H9 (cell line): ENCODE measurements around the gene OR51A7. TPM values are rescaled to one million over a fixed set of nuclear protein-coding genes. Genes with fewer than 3 reads are reported as not detected.

Experiments
- DNase-seq: peaks from one replicate; pipeline ENCODE4 v3.0.0-alpha.2; 2017
- H2AFZ ChIP-seq: one replicate; pipeline ENCODE4 v1.6.1; 2013; ENCODE audit warnings: mild to moderate bottlenecking, low read length, control low read depth, moderate library complexity
- H2AK5ac ChIP-seq: 2 replicates; pipeline ENCODE4 v1.6.1; 2013; ENCODE audit warnings: low read length, control low read depth, mixed read lengths; ENCODE audit not compliant: insufficient read length
- H2BK120ac ChIP-seq: one replicate; pipeline ENCODE4 v1.6.1; 2013; ENCODE audit warnings: low read depth, mild to moderate bottlenecking, low read length, control low read depth, inconsistent platforms; ENCODE audit not compliant: poor library complexity, severe bottlenecking
- H2BK12ac ChIP-seq: 2 replicates; pipeline ENCODE4 v1.6.1; 2013; ENCODE audit warnings: low read length, control low read depth, mixed read lengths, low read depth; ENCODE audit not compliant: insufficient read length
- H2BK15ac ChIP-seq: 2 replicates; pipeline ENCODE4 v1.6.1; 2013; ENCODE audit warnings: low read depth, low read length, control low read depth
- H2BK20ac ChIP-seq: one replicate; pipeline ENCODE4 v1.6.1; 2013; ENCODE audit warnings: low read depth, mild to moderate bottlenecking, low read length, control low read depth, inconsistent platforms; ENCODE audit not compliant: poor library complexity, severe bottlenecking
- H2BK5ac ChIP-seq: 2 replicates; pipeline ENCODE4 v1.6.1; 2013; ENCODE audit warnings: low read length, control low read depth, mixed read lengths; ENCODE audit not compliant: insufficient read length
- H3K14ac ChIP-seq: 2 replicates; pipeline ENCODE4 v1.6.1; 2013; ENCODE audit warnings: low read length, control low read depth; ENCODE audit not compliant: insufficient read depth
- H3K18ac ChIP-seq: 2 replicates; pipeline ENCODE4 v1.6.1; 2013; ENCODE audit warnings: low read depth, mild to moderate bottlenecking, mixed read lengths, low read length, control low read depth; ENCODE audit not compliant: insufficient read length
- H3K23ac ChIP-seq: 2 replicates; pipeline ENCODE4 v1.6.1; 2013; ENCODE audit warnings: low read length, control low read depth, mixed read lengths, low read depth; ENCODE audit not compliant: insufficient read length
- H3K23me2 ChIP-seq: 2 replicates; pipeline ENCODE4 v1.6.1; 2013; ENCODE audit warnings: low read depth, mild to moderate bottlenecking, mixed read lengths, low read length, control low read depth; ENCODE audit not compliant: insufficient read length, poor library complexity, severe bottlenecking
- H3K27ac ChIP-seq: 2 replicates; pipeline ENCODE4 v1.5.1; 2013; ENCODE audit warnings: low read length, control low read depth, mixed read lengths, low read depth; ENCODE audit not compliant: insufficient read length
- H3K27me3 ChIP-seq: 2 replicates; pipeline ENCODE4 v1.6.1; 2013; ENCODE audit warnings: low read length, control low read depth, inconsistent platforms; ENCODE audit not compliant: insufficient read depth
- H3K4ac ChIP-seq: 2 replicates; pipeline ENCODE4 v1.6.1; 2013; ENCODE audit warnings: low read depth, mild to moderate bottlenecking, control low read depth, inconsistent platforms, low read length, moderate library complexity
- H3K4me1 ChIP-seq: 2 replicates; pipeline ENCODE4 v1.6.1; 2013; ENCODE audit warnings: low read length, control low read depth, inconsistent platforms; ENCODE audit not compliant: insufficient read depth
- H3K4me2 ChIP-seq: 2 replicates; pipeline ENCODE4 v1.6.1; 2013; ENCODE audit warnings: low read length, control low read depth, mixed read lengths; ENCODE audit not compliant: insufficient read length, insufficient read depth
- H3K56ac ChIP-seq: 2 replicates; pipeline ENCODE4 v1.6.1; 2013; ENCODE audit warnings: low read depth, mild to moderate bottlenecking, mixed read lengths, low read length, control low read depth; ENCODE audit not compliant: insufficient read length
- H3K79me1 ChIP-seq: 2 replicates; pipeline ENCODE4 v1.6.1; 2013; ENCODE audit warnings: low read depth, mild to moderate bottlenecking, moderate library complexity, low read length, control low read depth, inconsistent platforms; ENCODE audit not compliant: insufficient read depth, poor library complexity, severe bottlenecking
- H3K79me2 ChIP-seq: 2 replicates; pipeline ENCODE4 v1.6.1; 2013; ENCODE audit warnings: low read length, control low read depth, inconsistent platforms; ENCODE audit not compliant: insufficient read depth
- H3K9ac ChIP-seq: 2 replicates; pipeline ENCODE4 v1.6.1; 2013; ENCODE audit warnings: low read length, control low read depth, mixed read lengths; ENCODE audit not compliant: insufficient read length; ENCODE audit errors: extremely low read depth
- H3K9me3 ChIP-seq: one replicate; pipeline ENCODE4 v1.6.1; 2013; ENCODE audit warnings: low read depth, low read length, inconsistent platforms; ENCODE audit not compliant: control insufficient read depth
- H3T11ph ChIP-seq: one replicate; pipeline ENCODE4 v1.6.1; 2013; ENCODE audit warnings: mild to moderate bottlenecking, low read length, control low read depth, inconsistent platforms
- H4K20me1 ChIP-seq: one replicate; pipeline ENCODE4 v1.6.1; 2013; ENCODE audit not compliant: control insufficient read depth, insufficient read length, insufficient read depth
- H4K5ac ChIP-seq: 2 replicates; pipeline ENCODE4 v1.6.1; 2013; ENCODE audit warnings: low read depth, mild to moderate bottlenecking, mixed read lengths, low read length, control low read depth; ENCODE audit not compliant: insufficient read length
- H4K8ac ChIP-seq: replicated peaks from 2 replicates; pipeline ENCODE4 v1.6.1; 2013; ENCODE audit warnings: low read length, control low read depth, mixed read lengths, low read depth; ENCODE audit not compliant: insufficient read length
- H4K91ac ChIP-seq: 2 replicates; pipeline ENCODE4 v1.6.1; 2013; ENCODE audit warnings: low read depth, mild to moderate bottlenecking, moderate library complexity, mixed read lengths, low read length, control low read depth; ENCODE audit not compliant: insufficient read length
- H3K27ac Mint-ChIP-seq, 3 experiments: 2 replicates in 2 of 3; 3 replicates in 1 of 3; pipeline ENCODE4 v1.8.0; 2020 to 2021; ENCODE audit warnings: mixed read lengths in 3 of 3, mild to moderate bottlenecking in 1 of 3, moderate library complexity in 1 of 3
- H3K27me3 Mint-ChIP-seq: 2 replicates; pipeline ENCODE4 v1.8.0; 2021; ENCODE audit warnings: low read depth, mild to moderate bottlenecking, moderate library complexity, mixed read lengths
- H3K36me3 Mint-ChIP-seq, 3 experiments: 2 replicates in 2 of 3; 3 replicates in 1 of 3; pipeline ENCODE4 v1.8.0; 2020 to 2021; ENCODE audit warnings: low read depth in 3 of 3, mixed read lengths in 3 of 3; ENCODE audit not compliant: insufficient read depth in 1 of 3
- H3K4me1 Mint-ChIP-seq, 2 experiments: 2 replicates each; pipeline ENCODE4 v1.8.0; 2020; ENCODE audit warnings: mixed read lengths in 2 of 2
- H3K4me3 Mint-ChIP-seq, 2 experiments: 2 replicates in 1 of 2; 3 replicates in 1 of 2; pipeline ENCODE4 v1.8.0; 2020 to 2021; ENCODE audit warnings: mild to moderate bottlenecking in 2 of 2, mixed read lengths in 2 of 2, moderate library complexity in 1 of 2
- H3K9me3 Mint-ChIP-seq, 2 experiments: 2 replicates in 1 of 2; 3 replicates in 1 of 2; pipeline ENCODE4 v1.8.0; 2020; ENCODE audit warnings: mild to moderate bottlenecking in 2 of 2, mixed read lengths in 2 of 2, moderate library complexity in 1 of 2
- WGBS: extraction: QIAGEN DNeasy Blood & Tissue Kit; methylation state at CpG from one replicate; pipeline ENCODE4 v1.1.7; 2013; ENCODE audit warnings: missing lambda C conversion rate, low lambda C conversion rate, mixed read lengths; ENCODE audit not compliant: insufficient read length; ENCODE audit errors: extremely low coverage; 5-methylcytosine and 5-hydroxymethylcytosine counted together
- total RNA-seq: library from RNA; stranded (reverse); gene quantifications from 2 replicates; pipeline ENCODE4 v1.2.1, GENCODE V29; 2021
- TF ChIP-seq, protein P1 (sequence below): fragments of 200-600 bp; sonication (generic); conservative IDR thresholded peaks from 3 replicates; pipeline ENCODE4 v1.8.0; 2021; ENCODE audit warnings: antibody characterized with exemption, mild to moderate bottlenecking

The OR51A7 gene
- total RNA-seq, 1 experiment from 2014 or later, result not detected

DNA sequence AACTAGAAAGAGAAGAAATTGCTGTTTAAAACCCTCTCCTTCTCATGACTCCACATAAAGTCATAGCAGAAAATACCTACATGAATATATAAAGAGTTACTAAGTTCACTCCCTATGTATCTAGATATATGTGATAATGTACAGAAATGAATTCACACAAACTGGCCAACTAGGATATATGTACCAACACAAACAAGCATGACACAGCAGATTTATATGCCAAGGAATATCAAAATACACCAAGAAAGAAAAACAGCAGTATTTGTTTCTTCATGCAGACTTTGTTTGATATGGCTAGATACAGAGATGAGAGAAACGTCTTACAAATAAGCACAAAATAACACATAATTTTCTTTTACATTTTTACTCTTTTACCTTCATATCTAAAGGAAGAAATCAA is 18.7 kb downstream of the OR51A7 start:
- Mint-ChIP-seq H3K27ac (no peak overlapping the region), H3K4me1 (no peaks in the 10 kb centered on the region), H3K9me3 (no peaks in the 10 kb centered on the region), H3K27me3 (no peaks in the 10 kb centered on the region; the same call in 1 of the 2 replicates), H3K36me3 (no peaks in the 10 kb centered on the region), H3K4me3 (no peak overlapping the region)
- H3K23me2 ChIP-seq, result no peaks in the 10 kb centered on the region
- H2BK12ac ChIP-seq, result no peak overlapping the region
- no peak overlapping the region for H3K27ac ChIP-seq
- H4K8ac ChIP-seq, result no peak overlapping the region
- H3K18ac ChIP-seq, result no peak overlapping the region
- no peak overlapping the region for H4K5ac ChIP-seq
- H3K9ac ChIP-seq, result no peak overlapping the region
- H2BK120ac ChIP-seq, result no peak overlapping the region
- DNase-seq, result no peak
- no peaks in the 10 kb centered on the region for H3K27me3 ChIP-seq
- TF ChIP-seq, protein P1, sequence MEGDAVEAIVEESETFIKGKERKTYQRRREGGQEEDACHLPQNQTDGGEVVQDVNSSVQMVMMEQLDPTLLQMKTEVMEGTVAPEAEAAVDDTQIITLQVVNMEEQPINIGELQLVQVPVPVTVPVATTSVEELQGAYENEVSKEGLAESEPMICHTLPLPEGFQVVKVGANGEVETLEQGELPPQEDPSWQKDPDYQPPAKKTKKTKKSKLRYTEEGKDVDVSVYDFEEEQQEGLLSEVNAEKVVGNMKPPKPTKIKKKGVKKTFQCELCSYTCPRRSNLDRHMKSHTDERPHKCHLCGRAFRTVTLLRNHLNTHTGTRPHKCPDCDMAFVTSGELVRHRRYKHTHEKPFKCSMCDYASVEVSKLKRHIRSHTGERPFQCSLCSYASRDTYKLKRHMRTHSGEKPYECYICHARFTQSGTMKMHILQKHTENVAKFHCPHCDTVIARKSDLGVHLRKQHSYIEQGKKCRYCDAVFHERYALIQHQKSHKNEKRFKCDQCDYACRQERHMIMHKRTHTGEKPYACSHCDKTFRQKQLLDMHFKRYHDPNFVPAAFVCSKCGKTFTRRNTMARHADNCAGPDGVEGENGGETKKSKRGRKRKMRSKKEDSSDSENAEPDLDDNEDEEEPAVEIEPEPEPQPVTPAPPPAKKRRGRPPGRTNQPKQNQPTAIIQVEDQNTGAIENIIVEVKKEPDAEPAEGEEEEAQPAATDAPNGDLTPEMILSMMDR, result no peak
- H2AFZ ChIP-seq, result no peak overlapping the region
- H3K79me1 ChIP-seq, result no peaks in the 10 kb centered on the region
- H3K23ac ChIP-seq, result no peak overlapping the region
- H3K9me3 ChIP-seq, result no peaks in the 10 kb centered on the region
- no peak overlapping the region for H3T11ph ChIP-seq
- H2BK15ac ChIP-seq, result no peak overlapping the region
- H4K91ac ChIP-seq, result no peak overlapping the region
- no peak overlapping the region for H3K4me2 ChIP-seq
- H3K4me1 ChIP-seq, result no peaks in the 10 kb centered on the region
- no CpG with 5 or more reads among the region's 1 CpG for WGBS
- H3K79me2 ChIP-seq, result no peaks in the 10 kb centered on the region
- H3K14ac ChIP-seq, result no peak overlapping the region
- H2BK20ac ChIP-seq, result no peak overlapping the region
- no peak overlapping the region for H2AK5ac ChIP-seq
- no peak overlapping the region for H2BK5ac ChIP-seq
- no peak overlapping the region for H3K56ac ChIP-seq
- H4K20me1 ChIP-seq, result no peaks in the 10 kb centered on the region
- H3K4ac ChIP-seq, result no peak overlapping the region
